ENCODE results near the gene ZBTB34. TPM values are rescaled to one million over a fixed set of nuclear protein-coding genes. Genes with fewer than 3 reads are reported as not detected.

The ZBTB34 gene
- total and polyA plus RNA-seq, 4 experiments from 2014 or later, result 0.35 to 10.1 (median 5.2) TPM

- DNase-seq, result no peak
- Histone ChIP-seq H3K27me3 (ENCODE audit: insufficient read depth, low read length) (no peaks in the 10 kb centered on the region), H3K4me3 (ENCODE audit: low read length in 2 of 2) (no peak overlapping the region), H3K4me1 (ENCODE audit: insufficient read depth, low read length) (no peaks in the 10 kb centered on the region), H3K9me3 (ENCODE audit: control insufficient read depth in 1 of 2, low read length in 2 of 2) (no peaks in the 10 kb centered on the region), H3K36me3 (ENCODE audit: insufficient read depth, low read length) (peaks cover 13% of the 10 kb centered on the region), H3K27ac (ENCODE audit: low read depth, low read length) (no peak overlapping the region)
- H3K4me1 Mint-ChIP-seq, result no peaks in the 10 kb centered on the region
- intact Hi-C loops (cut with micrococcal nuclease), result no loop called here
- no peaks in the 10 kb centered on the region for H3K27me3 Mint-ChIP-seq
- H3K36me3 Mint-ChIP-seq, result peaks cover 12 to 25% of the 10 kb centered on the region in 2 donors
- CTCF ChIA-PET (ENCODE audit: partially characterized antibody), result no interaction called here
- no peak overlapping the region for H3K27ac Mint-ChIP-seq
- H3K9me3 Mint-ChIP-seq, result no peaks in the 10 kb centered on the region
- POLR2A ChIA-PET (ENCODE audit: partially characterized antibody), result no interaction called here
- H3K4me3 Mint-ChIP-seq, result no peak overlapping the region
These were observed 24.7 kb downstream of the ZBTB34 start for GRCh38 chr9:126885131-126885641.

GRCh38 chr9:126886034-126886822 lies 25.8 kb downstream of the ZBTB34 start:
- no peak overlapping the region for H3K4me3 ChIP-seq (ENCODE audit: low read length in 2 of 2)
- Mint-ChIP-seq H3K4me1 (no peaks in the 10 kb centered on the region), H3K9me3 (no peaks in the 10 kb centered on the region), H3K27ac (peak overlapping the region in 1 of 7 donors; percentile 51), H3K4me3 (no peak overlapping the region), H3K36me3 (peaks cover 3 to 16% of the 10 kb centered on the region in 2 donors), H3K27me3 (no peaks in the 10 kb centered on the region)
- H3K27ac ChIP-seq (ENCODE audit: low read depth, low read length), result no peak overlapping the region
- no peak for DNase-seq
- no peaks in the 10 kb centered on the region for H3K4me1 ChIP-seq (ENCODE audit: insufficient read depth, low read length)
- intact Hi-C loops (cut with micrococcal nuclease), result no loop called here
- ChIA-PET CTCF (ENCODE audit: partially characterized antibody) (no interaction called here), POLR2A (ENCODE audit: partially characterized antibody) (no interaction called here)
- no peaks in the 10 kb centered on the region for H3K9me3 ChIP-seq (ENCODE audit: control insufficient read depth in 1 of 2, low read length in 2 of 2)
- H3K27me3 ChIP-seq (ENCODE audit: insufficient read depth, low read length), result no peaks in the 10 kb centered on the region
- H3K36me3 ChIP-seq (ENCODE audit: insufficient read depth, low read length), result peaks cover 5% of the 10 kb centered on the region

- H3K9me3 ChIP-seq (ENCODE audit: control insufficient read depth in 1 of 2, low read length in 2 of 2), result no peaks in the 10 kb centered on the region
- peaks cover 5% of the 10 kb centered on the region for H3K36me3 ChIP-seq (ENCODE audit: insufficient read depth, low read length)
- H3K27me3 Mint-ChIP-seq, result no peaks in the 10 kb centered on the region
- no peak for DNase-seq
- peaks cover 0 to 12% of the 10 kb centered on the region in 2 donors for H3K36me3 Mint-ChIP-seq
- H3K27ac ChIP-seq (ENCODE audit: low read depth, low read length), result no peak overlapping the region
- no peak overlapping the region for H3K4me3 Mint-ChIP-seq
- no peak overlapping the region for H3K4me3 ChIP-seq (ENCODE audit: low read length in 2 of 2)
- intact Hi-C loops (cut with micrococcal nuclease), result no loop called here
- CTCF ChIA-PET (ENCODE audit: partially characterized antibody), result no interaction called here
- no peaks in the 10 kb centered on the region for H3K27me3 ChIP-seq (ENCODE audit: insufficient read depth, low read length)
- H3K4me1 ChIP-seq (ENCODE audit: insufficient read depth, low read length), result no peaks in the 10 kb centered on the region
- POLR2A ChIA-PET (ENCODE audit: partially characterized antibody), result no interaction called here
- no peaks in the 10 kb centered on the region for H3K4me1 Mint-ChIP-seq
- H3K9me3 Mint-ChIP-seq, result no peaks in the 10 kb centered on the region
- no peak overlapping the region for H3K27ac Mint-ChIP-seq
These were observed 26.5 kb downstream of the ZBTB34 start for GRCh38 chr9:126886897-126887296.

- intact Hi-C loops (cut with micrococcal nuclease), result no loop called here
- H3K36me3 Mint-ChIP-seq, result no peaks in the 10 kb centered on the region
These were observed 31.2 kb downstream of the ZBTB34 start for GRCh38 chr9:126891676-126892075.

GRCh38 chr9:126893079-126893478 lies 32.6 kb downstream of the ZBTB34 start:
- ChIA-PET CTCF (ENCODE audit: partially characterized antibody) (no interaction called here), POLR2A (ENCODE audit: partially characterized antibody) (no interaction called here)
- H3K9me3 Mint-ChIP-seq, result no peaks in the 10 kb centered on the region

More at GRCh38 chr9:126891676-126892075, 31.2 kb downstream of the ZBTB34 start:
- ChIA-PET CTCF (ENCODE audit: partially characterized antibody) (no interaction called here), POLR2A (ENCODE audit: partially characterized antibody) (no interaction called here)
- Histone ChIP-seq H3K36me3 (ENCODE audit: insufficient read depth, low read length) (no peaks in the 10 kb centered on the region), H3K9me3 (ENCODE audit: control insufficient read depth in 1 of 2, low read length in 2 of 2) (no peaks in the 10 kb centered on the region), H3K27ac (ENCODE audit: low read depth, low read length) (no peak overlapping the region), H3K4me1 (ENCODE audit: insufficient read depth, low read length) (no peaks in the 10 kb centered on the region), H3K4me3 (ENCODE audit: low read length in 2 of 2) (no peak overlapping the region), H3K27me3 (ENCODE audit: insufficient read depth, low read length) (no peaks in the 10 kb centered on the region)
- Mint-ChIP-seq H3K4me1 (no peaks in the 10 kb centered on the region), H3K9me3 (no peaks in the 10 kb centered on the region), H3K27me3 (peaks cover 0 to 2% of the 10 kb centered on the region in 2 donors), H3K27ac (no peak overlapping the region), H3K4me3 (no peak overlapping the region)
- no peak for DNase-seq

GRCh38 chr9:126894052-126894603 lies 33.7 kb downstream of the ZBTB34 start:
- ChIA-PET CTCF (ENCODE audit: partially characterized antibody) (no interaction called here), POLR2A (ENCODE audit: partially characterized antibody) (no interaction called here)
- Histone ChIP-seq H3K36me3 (ENCODE audit: insufficient read depth, low read length) (no peaks in the 10 kb centered on the region), H3K27me3 (ENCODE audit: insufficient read depth, low read length) (no peaks in the 10 kb centered on the region), H3K27ac (ENCODE audit: low read depth, low read length) (no peak overlapping the region), H3K9me3 (ENCODE audit: control insufficient read depth in 1 of 2, low read length in 2 of 2) (no peaks in the 10 kb centered on the region), H3K4me1 (ENCODE audit: insufficient read depth, low read length) (no peaks in the 10 kb centered on the region), H3K4me3 (ENCODE audit: low read length in 2 of 2) (no peak overlapping the region)
- Mint-ChIP-seq H3K4me3 (no peak overlapping the region), H3K27me3 (peaks cover 2 to 5% of the 10 kb centered on the region in 2 donors), H3K4me1 (no peaks in the 10 kb centered on the region), H3K9me3 (no peaks in the 10 kb centered on the region), H3K27ac (no peak overlapping the region), H3K36me3 (no peaks in the 10 kb centered on the region)
- no peak for DNase-seq
- intact Hi-C loops (cut with micrococcal nuclease), result no loop called here

More at GRCh38 chr9:126893079-126893478, 32.6 kb downstream of the ZBTB34 start:
- no peaks in the 10 kb centered on the region for H3K27me3 ChIP-seq (ENCODE audit: insufficient read depth, low read length)
- intact Hi-C loops (cut with micrococcal nuclease), result no loop called here
- H3K27ac ChIP-seq (ENCODE audit: low read depth, low read length), result no peak overlapping the region
- Mint-ChIP-seq H3K4me1 (no peaks in the 10 kb centered on the region), H3K4me3 (no peak overlapping the region), H3K27me3 (peaks cover 2 to 5% of the 10 kb centered on the region in 2 donors), H3K36me3 (no peaks in the 10 kb centered on the region), H3K27ac (no peak overlapping the region)
- no peak for DNase-seq
- H3K36me3 ChIP-seq (ENCODE audit: insufficient read depth, low read length), result no peaks in the 10 kb centered on the region
- H3K4me3 ChIP-seq (ENCODE audit: low read length in 2 of 2), result no peak overlapping the region
- no peaks in the 10 kb centered on the region for H3K9me3 ChIP-seq (ENCODE audit: control insufficient read depth in 1 of 2, low read length in 2 of 2)
- no peaks in the 10 kb centered on the region for H3K4me1 ChIP-seq (ENCODE audit: insufficient read depth, low read length)

GRCh38 chr9:126902210-126902609 lies 41.8 kb downstream of the ZBTB34 start:
- peak overlapping the region in 1 of 7 donors; percentile 29 for H3K27ac Mint-ChIP-seq
- peaks cover 3 to 4% of the 10 kb centered on the region in 2 donors for H3K27me3 Mint-ChIP-seq
- no peak overlapping the region for H3K4me3 Mint-ChIP-seq
- Histone ChIP-seq H3K27ac (ENCODE audit: low read depth, low read length) (no peak overlapping the region), H3K4me1 (ENCODE audit: insufficient read depth, low read length) (no peaks in the 10 kb centered on the region), H3K4me3 (ENCODE audit: low read length in 2 of 2) (no peak overlapping the region), H3K27me3 (ENCODE audit: insufficient read depth, low read length) (no peaks in the 10 kb centered on the region), H3K9me3 (ENCODE audit: control insufficient read depth in 1 of 2, low read length in 2 of 2) (no peaks in the 10 kb centered on the region), H3K36me3 (ENCODE audit: insufficient read depth, low read length) (no peaks in the 10 kb centered on the region)
- H3K36me3 Mint-ChIP-seq, result no peaks in the 10 kb centered on the region
- intact Hi-C loops (cut with micrococcal nuclease), result no loop called here
- no peak for DNase-seq
- ChIA-PET CTCF (ENCODE audit: partially characterized antibody) (no interaction called here), POLR2A (ENCODE audit: partially characterized antibody) (interaction anchor here (1.2 kb wide), 1 partner anchor 12 kb away, joined by 3 read pairs; the partner anchor contains the start of gene RALGPS1)
- H3K9me3 Mint-ChIP-seq, result peaks cover 0 to 14% (median 10%) of the 10 kb centered on the region in 8 donors
- no peaks in the 10 kb centered on the region for H3K4me1 Mint-ChIP-seq

All from CD4-positive, alpha-beta memory T cell (primary cell).